GM18873 (cell line): ENCODE results near the gene MTRR.
A peak's percentile ranks its signal among the peaks of the same experiment; 100 is the strongest.

Source experiments
- ATAC-seq: cut with Tn5 transposase; IDR thresholded peaks from one replicate; pipeline ENCODE4 v1.9.1; 2021; ENCODE audit warnings: mild to moderate bottlenecking, moderate library complexity, moderate number of reproducible peaks; ENCODE audit not compliant: unreplicated experiment, low FRiP score

Gene MTRR

DNA sequence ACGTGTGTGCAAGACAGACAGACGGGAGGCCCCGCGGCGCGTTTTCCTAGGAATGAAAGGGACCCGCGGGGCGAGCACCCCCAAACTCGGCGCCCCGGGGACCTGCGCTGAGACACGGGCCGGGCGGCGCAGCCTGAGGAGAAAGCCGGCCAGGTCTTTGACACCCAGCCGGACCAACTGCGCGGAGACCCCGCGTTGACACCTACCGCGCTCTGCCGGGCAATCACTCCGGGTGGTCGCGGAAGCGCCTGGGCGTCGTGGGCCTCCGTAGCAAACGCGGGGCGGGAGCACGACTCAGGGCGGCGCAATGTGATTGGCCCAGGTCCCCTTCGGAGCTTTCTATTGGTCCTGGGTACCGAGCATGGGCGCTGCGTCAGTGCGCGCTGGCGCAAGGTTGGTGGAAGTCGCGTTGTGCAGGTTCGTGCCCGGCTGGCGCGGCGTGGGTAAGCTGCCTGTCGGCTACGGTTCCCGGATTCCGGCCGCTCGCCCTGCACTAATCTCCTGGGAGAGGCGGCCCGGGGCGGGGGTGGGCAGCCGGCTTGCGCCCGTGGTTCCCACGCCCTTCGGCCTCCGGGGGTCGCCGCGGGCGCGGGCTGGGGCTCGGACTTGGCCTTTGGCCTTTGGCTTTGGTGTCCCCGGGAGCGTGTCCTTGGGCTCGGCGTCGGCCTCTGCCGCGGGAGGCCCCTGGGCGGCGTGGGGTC lies at the start of gene MTRR, which contains the start of gene FASTKD3:
MTRR (plus strand) TSS at position 376 of the 701 bp plus-strand sequence. CDS start 1,647 bp downstream, outside the sequence.
FASTKD3 (minus strand) TSS at position 259 of the 701 bp plus-strand sequence. CDS start 948 bp downstream, outside the sequence.
- ATAC-seq, result peak; percentile 93

- ATAC-seq, result no peak
Observed at GRCh38 chr5:7822449-7822848, 46.5 kb upstream of the MTRR start.

- ATAC-seq, result no peak
Observed at GRCh38 chr5:7823594-7823993, 45.4 kb upstream of the MTRR start.

- ATAC-seq, result no peak
Observed at GRCh38 chr5:7824995-7825394, 44.0 kb upstream of the MTRR start.

DNA sequence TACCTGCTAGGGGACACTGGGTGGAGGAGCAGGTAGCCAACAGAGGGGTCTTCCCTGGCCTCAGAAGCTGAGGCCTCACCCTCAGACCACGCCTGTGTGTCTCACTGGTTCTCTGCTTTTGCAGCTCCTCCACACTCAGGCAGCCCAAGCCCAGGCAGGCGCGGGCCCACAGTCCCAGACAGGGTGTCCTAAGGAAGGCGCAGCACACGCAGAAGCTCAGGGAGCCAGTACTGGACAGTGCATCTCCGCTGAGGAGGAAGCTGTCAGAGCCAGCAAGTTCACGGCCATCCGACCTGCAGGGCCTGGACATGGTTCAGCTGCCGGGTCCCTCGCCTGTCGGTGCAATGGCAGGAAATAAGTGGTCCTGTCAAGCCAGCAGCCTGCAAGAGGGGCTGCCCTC lies 43.3 kb upstream of the MTRR start:
- no peak for ATAC-seq

- ATAC-seq, result no peak
Observed at GRCh38 chr5:7827610-7828009, 41.3 kb upstream of the MTRR start.

GRCh38 chr5:7828269-7828668 lies 40.7 kb upstream of the MTRR start:
- no peak for ATAC-seq

GRCh38 chr5:7834982-7835381 lies 34.0 kb upstream of the MTRR start:
- ATAC-seq, result no peak

- no peak for ATAC-seq
Observed at GRCh38 chr5:7837403-7837802, 31.5 kb upstream of the MTRR start.

GRCh38 chr5:7842531-7842930 lies 26.4 kb upstream of the MTRR start:
- no peak for ATAC-seq

DNA sequence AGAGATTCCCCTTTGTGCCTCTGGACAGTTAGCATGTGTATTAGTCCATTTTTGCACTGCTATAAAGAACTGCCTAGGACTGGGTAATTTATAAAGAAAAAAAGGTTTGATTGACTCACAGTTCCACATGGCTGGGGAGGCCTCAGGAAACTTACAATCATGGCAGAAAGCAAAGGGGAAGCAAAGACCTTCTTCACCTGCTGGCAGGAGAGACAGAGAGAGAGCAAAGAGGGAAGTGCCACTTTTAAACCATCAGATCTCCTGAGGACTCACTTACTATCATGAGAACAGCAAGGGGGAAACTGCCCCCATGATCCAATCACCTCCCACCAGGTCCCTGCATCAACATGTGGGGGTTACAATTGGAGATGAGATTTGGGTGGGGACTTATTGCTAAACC lies 24.0 kb upstream of the MTRR start:
- ATAC-seq, result no peak

GRCh38 chr5:7845557-7845956 lies 23.4 kb upstream of the MTRR start:
- ATAC-seq, result no peak

DNA sequence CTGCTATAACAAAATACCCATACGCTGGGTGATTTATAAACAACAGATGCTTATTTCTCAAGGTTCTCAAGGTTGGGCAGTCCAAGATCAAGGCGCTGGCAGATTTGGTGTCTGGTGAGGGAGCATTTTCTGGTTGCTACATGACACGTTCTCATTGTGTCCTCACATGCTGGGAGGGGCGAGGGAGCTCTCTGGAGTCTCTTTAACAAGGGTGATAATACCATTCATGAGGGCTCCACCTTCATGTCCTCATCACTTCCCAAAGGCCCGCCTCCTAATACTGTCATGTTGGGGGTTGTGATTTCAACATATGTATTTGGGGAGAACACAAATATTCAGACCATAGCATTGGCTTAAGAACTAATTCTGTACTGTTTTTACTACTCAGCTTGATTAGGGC lies 22.6 kb upstream of the MTRR start:
- no peak for ATAC-seq

DNA sequence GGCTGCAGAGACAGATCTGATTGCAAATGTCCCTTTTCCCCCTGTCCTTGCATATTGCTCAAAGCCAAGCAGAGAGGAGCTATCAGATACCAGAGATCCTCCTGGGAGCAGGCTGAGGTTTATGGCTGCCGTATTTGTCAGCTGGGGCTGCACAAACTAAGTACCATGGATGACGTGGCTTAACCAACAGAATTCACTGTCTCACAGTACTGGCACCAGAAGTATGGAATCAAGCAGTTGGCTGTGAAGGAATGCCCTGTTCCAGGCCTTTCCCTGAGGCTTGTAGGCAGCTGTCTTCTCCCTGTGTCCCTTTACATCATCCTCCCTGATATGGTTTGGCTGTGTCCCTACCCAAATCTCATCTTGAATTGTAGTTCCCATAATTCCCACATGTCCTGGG lies 20.7 kb upstream of the MTRR start:
- ATAC-seq, result no peak

- no peak for ATAC-seq
Observed at GRCh38 chr5:7849681-7850394, 19.1 kb upstream of the MTRR start.

GRCh38 chr5:7850395-7851239 lies 18.3 kb upstream of the MTRR start, which contains the start of gene CFAP90:
TSS of gene CFAP90 (minus strand) at chr5:7851133. CDS start at chr5:7851021, 112 bp downstream.
- no peak for ATAC-seq

GRCh38 chr5:7851240-7851592 lies 17.7 kb upstream of the MTRR start:
- no peak for ATAC-seq

GRCh38 chr5:7851617-7852289 lies 17.2 kb upstream of the MTRR start:
- no peak for ATAC-seq

DNA sequence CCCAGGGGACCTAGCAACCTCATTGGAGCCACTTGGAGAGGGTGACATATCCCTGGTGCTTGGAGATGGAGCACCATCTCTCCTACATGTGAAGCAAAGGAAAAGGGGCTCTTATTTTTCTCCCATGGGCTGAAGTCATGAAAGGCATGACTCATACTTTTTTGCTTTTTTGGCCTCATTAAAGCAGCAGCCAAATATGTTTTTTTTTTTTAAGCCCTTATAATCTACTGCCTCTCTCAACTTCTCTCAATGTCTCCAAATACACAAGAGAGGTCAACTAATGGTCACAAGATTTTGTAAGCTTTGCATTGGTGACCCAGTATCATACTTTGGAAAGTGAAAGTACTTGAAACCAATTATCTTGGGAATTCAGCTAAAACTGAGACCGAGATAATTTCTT lies 16.4 kb upstream of the MTRR start:
- ATAC-seq, result no peak

DNA sequence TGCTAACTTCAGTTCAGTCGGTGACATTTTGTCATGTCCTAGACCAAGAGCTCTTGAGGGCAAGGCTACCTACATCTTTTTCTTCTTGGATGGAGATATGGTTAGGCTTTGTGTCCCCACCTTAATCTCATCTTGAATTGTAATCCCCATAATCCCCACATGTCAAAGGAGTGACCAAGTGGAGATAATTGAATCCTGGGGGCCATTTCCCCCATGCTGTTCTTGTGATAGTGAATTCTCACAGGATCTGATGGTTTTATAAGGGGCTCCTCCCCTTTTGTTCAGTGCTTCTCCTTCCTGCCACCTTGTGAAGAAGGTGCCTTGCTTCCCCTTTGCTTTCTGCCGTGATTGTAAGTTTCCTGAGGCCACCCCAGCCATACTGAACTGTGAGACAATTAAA lies 16.0 kb upstream of the MTRR start:
- no peak for ATAC-seq

DNA sequence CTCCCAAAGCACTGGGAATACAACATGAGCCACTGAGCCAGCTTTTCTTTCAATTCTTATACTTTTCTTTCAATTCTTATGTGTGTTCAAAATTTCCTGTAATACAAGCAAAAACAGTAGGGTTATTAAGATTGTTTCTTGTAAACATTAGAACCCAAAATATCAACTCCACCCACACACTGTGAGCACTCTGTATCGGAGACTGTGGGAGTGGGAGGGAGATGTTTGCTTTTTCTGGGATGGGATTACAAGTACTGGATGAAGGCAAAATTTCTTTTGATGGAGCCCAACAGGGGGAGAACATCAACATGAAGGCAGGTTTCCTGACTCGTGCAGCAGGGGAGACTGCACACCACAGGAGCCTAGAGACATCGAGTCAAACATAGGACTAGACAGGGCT lies 13.3 kb upstream of the MTRR start:
- ATAC-seq, result no peak
